Ovary (tissue), 9 donors: Measurements from ENCODE around the gene SMURF1. TPM values are rescaled to one million over a fixed set of nuclear protein-coding genes. Genes with fewer than 3 reads are reported as not detected.
"Not testable (repeated sequence)": the region's sequence is repeated elsewhere in the genome, so short reads cannot be mapped to it uniquely, and the experiment has no call there.

ENCODE experiments used
- DNase-seq, 5 donors: peaks; one replicate each; pipeline ENCODE4 v3.0.0-alpha.2; 2019 to 2020
- H3K27ac ChIP-seq, 2 donors: fragments of 200-600 bp; one replicate each; pipeline versions ENCODE4 v1.5.1 to v1.8.0; 2019 to 2022
- H3K27me3 ChIP-seq: fragments of 200-600 bp; one replicate; pipeline ENCODE4 v1.8.0; 2022
- H3K36me3 ChIP-seq: fragments of 200-600 bp; sonication (generic); one replicate; pipeline ENCODE4 v1.5.1; 2019
- H3K4me1 ChIP-seq: one replicate; pipeline ENCODE4 v1.8.1; 2013; ENCODE audit warnings: mild to moderate bottlenecking, moderate library complexity; ENCODE audit not compliant: insufficient read depth
- H3K4me3 ChIP-seq: fragments of 200-600 bp; sonication (generic); one replicate; pipeline ENCODE4 v1.5.1; 2017
- H3K9me3 ChIP-seq, 2 donors: fragments of 200-600 bp in 1 of 2; sonication (generic) in 1 of 2; one replicate each; pipeline versions ENCODE4 v1.5.1 to v1.8.1; 2013 to 2019; ENCODE audit warnings: mild to moderate bottlenecking in 1 of 2, moderate library complexity in 1 of 2
- EP300 ChIP-seq: sonication (generic); formaldehyde crosslinking; IDR thresholded peaks from one replicate; pipeline ENCODE4 v1.6.1; 2017; ENCODE audit warnings: antibody characterized with exemption
- POLR2A ChIP-seq: fragments of 450-650 bp; IDR thresholded peaks from one replicate; pipeline ENCODE4 v1.6.1; 2017; ENCODE audit warnings: antibody characterized with exemption, mild to moderate bottlenecking, moderate library complexity
- WGBS, 3 donors: extraction: QIAGEN DNeasy Blood & Tissue Kit in 1 of 3; methylation state at CpG; one replicate each; pipeline versions ENCODE4 v1.1.5 to v1.1.7; 2013 to 2017; 5-methylcytosine and 5-hydroxymethylcytosine counted together
- intact Hi-C, 4 donors: fragments of 100-400 bp; cut with DNase I; formaldehyde crosslinking; loops; one replicate each; pipeline versions ENCODE4 v1.11.0 to v1.15.1; 2022 to 2023
- polyA plus RNA-seq, 2 donors: library from polyadenylated mRNA; stranded (reverse); fragments of 200-250 nt in 1 of 2; fragments of 350-450 nt in 1 of 2; fragmentation: Illumina TruSeq in 1 of 2; extraction: RNeasy Lipid Tissue Mini Kit (QIAGEN cat#74804) in 1 of 2; gene quantifications; one replicate each; pipeline ENCODE4 v1.2.3, GENCODE V29; 2013 to 2014
- total RNA-seq, 7 donors: library from RNA; depleted of rRNA in 2 of 7; stranded (reverse); fragments of >200 nt in 2 of 7; fragmentation: NEBNext Ultra II Directional in 3 of 7; extraction: Animal tissue kit (Norgen Biotek cat#: 25700) in 3 of 7; gene quantifications; one replicate each; pipeline versions ENCODE4 v1.1.0 to v1.2.4, GENCODE V29; 2016 to 2023
- TF ChIP-seq, protein P1 (sequence below), 3 donors: fragments of 450-650 bp in 2 of 3; fragments of 200-600 bp in 1 of 3; IDR thresholded peaks; one replicate each; pipeline versions ENCODE4 v1.5.1 to v1.8.0; 2016 to 2022; ENCODE audit warnings: antibody characterized with exemption in 3 of 3, mild to moderate bottlenecking in 1 of 3
- donor health status: DM: no; HTN: no; CAD: no; lungs with moderate emphysema.
- donor health status: DM: no; HTN: no; CAD: no.
- donor health status: Bipolar disorder and iron deficiency.
- donor health status: DM: yes; HTN: yes; CAD: no.
- donor health status: DM: no; HTN: no; CAD: no.
- donor health status: DM: yes; HTN: yes; CAD: no.

The SMURF1 gene
- total and polyA plus RNA-seq, 9 donors: 15.1 to 40.3 (median 27.2) TPM

DNA sequence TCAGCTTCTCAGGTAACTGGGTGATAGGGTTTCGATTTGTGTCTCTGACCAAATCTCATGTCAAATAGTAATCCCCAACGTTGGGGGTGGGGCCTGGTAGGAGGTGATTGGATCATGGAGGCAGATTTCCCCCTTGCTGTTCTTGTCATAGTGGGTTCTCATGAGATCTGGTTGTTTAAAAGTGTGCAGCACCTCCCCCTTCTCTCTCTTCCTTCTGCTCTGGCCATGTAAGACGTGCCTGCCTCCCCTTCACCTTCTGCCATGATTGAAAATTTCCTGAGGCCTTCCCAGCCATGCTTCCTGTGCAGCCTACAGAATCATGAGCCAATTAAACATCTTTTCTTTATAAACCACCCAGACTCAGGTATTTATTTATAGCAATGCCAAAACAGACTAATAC, 21.9 kb upstream of the SMURF1 start:
- 67 to 76% (median 75%) methylated on average over 3 of the region's 3 CpGs for WGBS, 3 donors
- Histone ChIP-seq H3K4me3 (no peak overlapping the region), H3K4me1 (no peaks in the 10 kb centered on the region), H3K27ac (no peak overlapping the region), H3K27me3 (no peaks in the 10 kb centered on the region), H3K36me3 (no peaks in the 10 kb centered on the region), H3K9me3 (no peaks in the 10 kb centered on the region)
- TF ChIP-seq POLR2A (no peak), EP300 (no peak)
- TF ChIP-seq, protein P1, sequence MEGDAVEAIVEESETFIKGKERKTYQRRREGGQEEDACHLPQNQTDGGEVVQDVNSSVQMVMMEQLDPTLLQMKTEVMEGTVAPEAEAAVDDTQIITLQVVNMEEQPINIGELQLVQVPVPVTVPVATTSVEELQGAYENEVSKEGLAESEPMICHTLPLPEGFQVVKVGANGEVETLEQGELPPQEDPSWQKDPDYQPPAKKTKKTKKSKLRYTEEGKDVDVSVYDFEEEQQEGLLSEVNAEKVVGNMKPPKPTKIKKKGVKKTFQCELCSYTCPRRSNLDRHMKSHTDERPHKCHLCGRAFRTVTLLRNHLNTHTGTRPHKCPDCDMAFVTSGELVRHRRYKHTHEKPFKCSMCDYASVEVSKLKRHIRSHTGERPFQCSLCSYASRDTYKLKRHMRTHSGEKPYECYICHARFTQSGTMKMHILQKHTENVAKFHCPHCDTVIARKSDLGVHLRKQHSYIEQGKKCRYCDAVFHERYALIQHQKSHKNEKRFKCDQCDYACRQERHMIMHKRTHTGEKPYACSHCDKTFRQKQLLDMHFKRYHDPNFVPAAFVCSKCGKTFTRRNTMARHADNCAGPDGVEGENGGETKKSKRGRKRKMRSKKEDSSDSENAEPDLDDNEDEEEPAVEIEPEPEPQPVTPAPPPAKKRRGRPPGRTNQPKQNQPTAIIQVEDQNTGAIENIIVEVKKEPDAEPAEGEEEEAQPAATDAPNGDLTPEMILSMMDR (IDR thresholded peaks at IDR 0.05): no peak
- DNase-seq: no peak
- intact Hi-C loops: no loop called here

DNA sequence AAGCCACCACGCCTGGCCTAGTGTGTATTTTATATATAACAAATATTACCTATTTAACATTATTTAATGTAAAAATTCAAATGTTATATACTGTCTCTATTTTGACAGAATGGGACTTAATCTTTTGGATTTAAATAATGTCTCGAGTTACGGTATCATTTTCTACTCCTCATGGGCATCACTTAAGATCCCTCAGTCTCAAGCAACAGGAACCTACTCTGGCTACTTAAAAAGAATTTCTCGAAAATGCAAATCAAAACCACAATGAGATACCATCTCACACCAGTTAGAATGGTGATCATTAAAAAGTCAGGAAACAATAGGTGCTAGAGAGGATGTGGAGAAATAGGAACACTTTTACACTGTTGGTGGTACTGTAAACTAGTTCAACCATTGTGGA, 19.8 kb upstream of the SMURF1 start:
- H3K36me3 ChIP-seq, H3K4me3 ChIP-seq, H3K4me1 ChIP-seq, DNase-seq, H3K9me3 ChIP-seq, H3K27me3 ChIP-seq, H3K27ac ChIP-seq, intact Hi-C loops: not testable (repeated sequence)
- 87 to 93% (median 87%) methylated on average over 4 of the region's 4 CpGs for WGBS, 3 donors

DNA sequence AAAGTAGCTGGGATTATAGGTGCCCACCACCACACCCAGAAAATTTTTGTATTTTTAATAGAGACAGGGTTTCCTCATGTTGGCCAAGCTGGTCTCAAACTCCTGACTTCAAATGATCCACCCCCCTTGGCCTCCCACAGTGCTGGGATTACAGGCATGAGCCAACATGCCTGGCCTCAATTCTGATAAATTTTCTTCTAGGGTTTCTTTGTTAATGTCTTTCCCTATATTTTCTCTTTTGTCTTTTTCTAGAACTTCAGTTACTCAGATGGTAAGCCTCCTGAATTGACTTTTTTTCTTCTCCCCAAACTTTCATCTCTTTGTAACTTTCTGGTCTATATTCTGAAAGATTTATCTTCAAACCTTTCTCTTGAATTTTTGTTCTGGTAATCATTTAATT, 12.7 kb upstream of the SMURF1 start:
- intact Hi-C loops: loop anchor here in 1 of 4 donors (10.0 kb wide), 1 partner anchor 148 kb away; no protein-coding TSS in a partner anchor
- H3K27ac ChIP-seq: no peak overlapping the region

DNA sequence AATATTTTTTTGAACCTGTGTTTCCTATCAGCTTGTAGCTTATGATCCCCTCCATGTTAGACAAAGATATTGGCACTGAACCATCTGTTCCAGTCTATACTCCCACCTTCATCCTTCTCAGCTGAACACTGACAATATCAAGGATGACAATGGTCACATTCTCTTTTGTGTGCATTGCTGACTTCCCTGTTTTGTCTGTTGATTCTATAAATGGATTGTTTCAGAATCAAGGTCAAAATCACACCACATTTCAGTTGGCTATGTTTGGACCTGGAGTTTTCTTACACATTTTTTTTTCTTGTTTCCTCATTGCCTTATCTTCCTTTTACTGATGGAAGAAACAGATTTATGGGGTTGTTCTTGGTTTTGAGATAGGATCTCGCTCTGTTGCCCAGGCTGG, 11.3 kb upstream of the SMURF1 start:
- Histone ChIP-seq H3K4me3 (no peak overlapping the region), H3K27me3 (no peaks in the 10 kb centered on the region), H3K9me3 (no peaks in the 10 kb centered on the region), H3K36me3 (no peaks in the 10 kb centered on the region), H3K4me1 (no peaks in the 10 kb centered on the region), H3K27ac (no peak overlapping the region)
- TF ChIP-seq EP300 (no peak), POLR2A (no peak)
- TF ChIP-seq, protein P1 (IDR thresholded peaks at IDR 0.05): no peak
- DNase-seq: no peak
- intact Hi-C loops: loop anchor here in 1 of 4 donors (10.0 kb wide), 1 partner anchor 150 kb away; no protein-coding TSS in a partner anchor
- 50 to 66% (median 52%) methylated on average over 1 of the region's 1 CpG for WGBS, 3 donors

More for the DNA sequence above, 12.7 kb upstream of the SMURF1 start:
- no peak for DNase-seq
- Histone ChIP-seq H3K27me3 (no peaks in the 10 kb centered on the region), H3K4me1 (no peaks in the 10 kb centered on the region), H3K4me3 (no peak overlapping the region), H3K9me3 (no peaks in the 10 kb centered on the region), H3K36me3 (no peaks in the 10 kb centered on the region)
- TF ChIP-seq EP300 (no peak), POLR2A (no peak)
- TF ChIP-seq, protein P1 (IDR thresholded peaks at IDR 0.05): no peak

DNA sequence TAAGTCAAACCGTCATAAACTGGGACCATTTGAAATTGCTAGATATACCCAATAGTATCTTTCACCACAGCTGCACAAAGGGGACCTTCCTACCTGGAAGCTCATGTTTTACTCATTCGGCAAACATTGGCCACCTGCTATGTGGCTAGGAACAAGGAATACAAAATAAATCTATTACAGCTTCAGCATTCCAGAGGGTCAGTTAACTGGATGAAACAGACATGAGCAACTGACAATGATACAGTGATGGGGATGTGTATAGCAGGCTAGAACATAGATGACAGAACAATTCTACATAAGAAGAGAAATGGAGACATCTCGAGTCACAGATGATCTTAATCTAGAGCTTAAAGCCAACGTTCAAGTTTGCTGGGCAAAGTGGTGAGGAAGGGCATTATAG, 3.1 kb upstream of the SMURF1 start:
- WGBS, 3 donors: 72 to 83% (median 74%) methylated on average over 4 of the region's 4 CpGs
- Histone ChIP-seq H3K4me1 (peaks cover 4% of the 10 kb centered on the region), H3K4me3 (no peak overlapping the region), H3K27ac (no peak overlapping the region), H3K27me3 (no peaks in the 10 kb centered on the region), H3K9me3 (no peaks in the 10 kb centered on the region), H3K36me3 (no peaks in the 10 kb centered on the region)
- intact Hi-C loops: loop anchor here in 2 of 4 donors (5.0 to 10.0 kb wide), 2 partner anchors 100 to 248 kb away; no protein-coding TSS in a partner anchor
- no peak for DNase-seq
- TF ChIP-seq POLR2A: no peak

DNA sequence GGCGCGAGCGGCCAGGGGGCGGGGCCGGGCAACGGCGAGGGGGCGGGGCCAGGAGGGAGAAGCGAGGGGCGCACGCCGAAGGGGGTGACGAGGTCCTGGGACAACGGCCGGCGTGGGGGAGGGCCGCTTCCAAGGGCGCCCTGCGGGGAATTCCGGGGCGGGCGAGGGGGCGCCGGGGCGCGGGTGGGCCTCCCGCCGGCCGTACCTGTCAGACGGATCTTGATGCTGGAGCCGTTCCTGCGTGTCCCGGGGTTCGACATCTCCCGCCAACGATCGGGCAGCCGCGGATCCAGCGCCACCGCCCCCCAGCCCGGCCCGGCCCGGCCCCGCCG, 421 bp downstream of the SMURF1 start:
- WGBS, 3 donors: 0 to 1% (median 0%) methylated on average over 14 to 46 of the region's 46 CpGs
- intact Hi-C loops: loop anchor here (5.0 to 10.0 kb wide), 4 partner anchors 46 to 251 kb away; no protein-coding TSS in a partner anchor
- Histone ChIP-seq H3K36me3 (no peaks in the 10 kb centered on the region), H3K27me3 (no peaks in the 10 kb centered on the region), H3K9me3 (no peaks in the 10 kb centered on the region), H3K4me3 (peak overlapping the region; percentile 99), H3K27ac (peak overlapping the region; percentile 97 to 98), H3K4me1 (peaks cover 5% of the 10 kb centered on the region)
- TF ChIP-seq, protein P1 (IDR thresholded peaks at IDR 0.05): no peak
- no peak for TF ChIP-seq POLR2A
- no peak for TF ChIP-seq EP300
- no peak for DNase-seq
